OCI-LY7 (cell line): Measurements from ENCODE around the gene EXOC4.

ENCODE experiments used
- CTCF ChIP-seq: fragments of 200-600 bp; sonication (generic); conservative IDR thresholded peaks from 2 replicates; pipeline ENCODE4 v1.5.1; 2014; ENCODE audit warnings: mild to moderate bottlenecking, antibody characterized with exemption, low read length, moderate library complexity, mixed read lengths
- EZH2phosphoT487 ChIP-seq: fragments of 200-600 bp; sonication (generic); IDR thresholded peaks from 2 replicates; pipeline ENCODE4 v1.6.1; 2018; ENCODE audit warnings: low read depth, borderline replicate concordance, mild to moderate bottlenecking, mixed run types, antibody characterized with exemption, low read length, moderate library complexity, mixed read lengths

GRCh38 chr7:133978502-133979295 is 725.8 kb downstream of the EXOC4 start:
- TF ChIP-seq CTCF (no peak), EZH2phosphoT487 (no peak)
